HCT116 (cell line): ENCODE results near the gene TEKT4. TPM values are rescaled to one million over a fixed set of nuclear protein-coding genes. Genes with fewer than 3 reads are reported as not detected.

ENCODE experiments used
- ATAC-seq: fragments of 200-7000 bp; cut with Tn5 transposase; 2 replicates; pipeline ENCODE4 v1.9.1; 2020; ENCODE audit warnings: mild to moderate bottlenecking, moderate library complexity
- BruUV-seq: library from RNA; stranded (reverse); fragments of 400-500 nt; replicated peaks from 2 replicates; lab custom pipeline; 2021; lab: Mats Ljungman, UMichigan
- CTCF ChIA-PET: fragments of 300-600 bp; sonication (Branson Sonifier 250); formaldehyde crosslinking; loops from one replicate; lab custom pipeline; 2021; ENCODE audit warnings: antibody characterized with exemption; lab: Charles Lee
- POLR2A ChIA-PET: fragments of 300-600, 350-600 bp; sonication (Branson Sonifier 250); formaldehyde crosslinking; loops from one replicate; lab custom pipeline; 2021; ENCODE audit warnings: antibody characterized with exemption; lab: Charles Lee
- RAD21 ChIA-PET, 2 experiments: fragments of 300-600 bp; sonication (Branson Sonifier 250); formaldehyde crosslinking; loops; one replicate each; lab custom pipeline; 2023; ENCODE audit warnings: low total read pairs in 2 of 2; ENCODE audit not compliant: uncharacterized antibody in 2 of 2, unreplicated experiment in 2 of 2, low non-redundant PET in 1 of 2; lab: Charles Lee
- DNase-seq: peaks from one replicate; pipeline ENCODE4 v3.0.0-alpha.2; 2010; ENCODE audit warnings: low read depth, low spot score
- H2AFZ ChIP-seq: fragments of 200-600 bp; shearing (Covaris generic), sonication (generic); 2 replicates; pipeline ENCODE4 v1.6.1; 2017; ENCODE audit warnings: low read depth, mixed run types, mixed read lengths, antibody characterized with exemption, low read length; ENCODE audit not compliant: poor library complexity, severe bottlenecking
- H3K27ac ChIP-seq: 2 replicates; pipeline ENCODE4 v1.5.1; 2012; ENCODE audit warnings: low read depth, low read length
- H3K27me3 ChIP-seq: fragments of 200-600 bp; sonication (generic); 2 replicates; pipeline ENCODE4 v1.6.1; 2016; ENCODE audit warnings: mixed run types, low read length, mixed read lengths; ENCODE audit not compliant: insufficient read depth
- H3K36me3 ChIP-seq, 2 experiments: fragments of 200-500 bp in 1 of 2; fragments of 200-600 bp in 1 of 2; sonication (Bioruptor generic) in 1 of 2; sonication (generic) in 1 of 2; 2 replicates each; pipeline versions ENCODE4 v1.5.1 to v1.6.1; 2014 to 2016; ENCODE audit warnings: low read length in 2 of 2, inconsistent platforms in 1 of 2, mixed read lengths in 1 of 2, mixed run types in 1 of 2; ENCODE audit not compliant: insufficient read depth in 2 of 2, control insufficient read depth in 1 of 2
- H3K4me1 ChIP-seq, 2 experiments: fragments of 200-600 bp in 1 of 2; sonication (generic) in 1 of 2; 2 replicates each; pipeline versions ENCODE4 v1.5.1 to v1.6.1; 2012 to 2017; ENCODE audit warnings: low read length in 2 of 2, inconsistent platforms in 1 of 2, mild to moderate bottlenecking in 1 of 2, mixed read lengths in 1 of 2, mixed run types in 1 of 2, moderate library complexity in 1 of 2; ENCODE audit not compliant: insufficient read depth in 2 of 2, control insufficient read depth in 1 of 2
- H3K4me2 ChIP-seq: fragments of 200-600 bp; sonication (generic); 2 replicates; pipeline ENCODE4 v1.6.1; 2017; ENCODE audit warnings: mixed run types, low read length, mixed read lengths
- H3K4me3 ChIP-seq, 2 experiments: fragments of 200-600 bp in 1 of 2; sonication (generic) in 1 of 2; replicated peaks in 1 of 2; 2 replicates each; pipeline ENCODE4 v1.5.1; 2011 to 2016; ENCODE audit warnings: low read length in 2 of 2, control low read depth in 1 of 2, low read depth in 1 of 2, mild to moderate bottlenecking in 1 of 2, mixed read lengths in 1 of 2, mixed run types in 1 of 2
- H3K79me2 ChIP-seq: fragments of 200-600 bp; sonication (generic); 2 replicates; pipeline ENCODE4 v1.6.1; 2017; ENCODE audit warnings: mild to moderate bottlenecking, mixed run types, low read length, moderate library complexity, mixed read lengths; ENCODE audit not compliant: insufficient read depth
- H3K9ac ChIP-seq: fragments of 200-600 bp; sonication (generic); 2 replicates; pipeline ENCODE4 v1.6.1; 2016; ENCODE audit warnings: low read length, mixed read lengths
- H3K9me2 ChIP-seq: fragments of 200-600 bp; sonication (generic), shearing (Covaris generic); 2 replicates; pipeline ENCODE4 v1.6.1; 2017; ENCODE audit warnings: mixed run types, mild to moderate bottlenecking, moderate library complexity; ENCODE audit not compliant: insufficient read depth
- H3K9me3 ChIP-seq, 2 experiments: fragments of 200-500 bp in 1 of 2; fragments of 200-600 bp in 1 of 2; sonication (Bioruptor generic) in 1 of 2; sonication (generic) in 1 of 2; 2 replicates each; pipeline ENCODE4 v1.6.1; 2014 to 2017; ENCODE audit warnings: low read length in 2 of 2, mixed read lengths in 2 of 2, inconsistent platforms in 1 of 2, low read depth in 1 of 2, mild to moderate bottlenecking in 1 of 2, mixed run types in 1 of 2, moderate library complexity in 1 of 2; ENCODE audit not compliant: control insufficient read depth in 1 of 2, insufficient read depth in 1 of 2
- H4K20me1 ChIP-seq: fragments of 200-600 bp; sonication (generic), shearing (Covaris generic); 2 replicates; pipeline ENCODE4 v1.6.1; 2017; ENCODE audit warnings: mixed run types, mild to moderate bottlenecking, moderate library complexity; ENCODE audit not compliant: insufficient read depth
- EZH2 ChIP-seq: fragments of 200-600 bp; sonication (generic); IDR thresholded peaks from 2 replicates; pipeline ENCODE4 v1.6.1; 2017; ENCODE audit warnings: antibody characterized with exemption, mixed run types
- EZH2phosphoT487 ChIP-seq: fragments of 200-600 bp; IDR thresholded peaks from 2 replicates; pipeline ENCODE4 v1.6.1; 2018; ENCODE audit warnings: antibody characterized with exemption, borderline replicate concordance
- JUND ChIP-seq: IDR thresholded peaks from 2 replicates; pipeline ENCODE4 v1.6.1; 2012
- POLR2A ChIP-seq: IDR thresholded peaks from 2 replicates; pipeline ENCODE4 v1.7.0; 2011; ENCODE audit warnings: borderline replicate concordance; ENCODE audit not compliant: insufficient read depth, insufficient read length; ENCODE audit errors: extremely low read depth
- SP1 ChIP-seq: IDR thresholded peaks from 2 replicates; pipeline ENCODE4 v1.6.1; 2012; ENCODE audit warnings: low read depth
- TCF7L2 ChIP-seq: IDR thresholded peaks from 2 replicates; pipeline ENCODE4 v1.7.0; 2011; ENCODE audit warnings: borderline replicate concordance, inconsistent platforms; ENCODE audit not compliant: insufficient read depth, insufficient read length; ENCODE audit errors: extremely low read depth
- YY1 ChIP-seq: IDR thresholded peaks from 2 replicates; pipeline ENCODE4 v1.6.1; 2011; ENCODE audit warnings: low read length, low read depth, moderate library complexity, mild to moderate bottlenecking; ENCODE audit not compliant: insufficient replicate concordance; ENCODE audit errors: extremely low read depth
- ZBTB33 ChIP-seq: IDR thresholded peaks from 2 replicates; pipeline ENCODE4 v1.6.1; 2011; ENCODE audit warnings: mild to moderate bottlenecking, low read length, moderate library complexity; ENCODE audit not compliant: insufficient replicate concordance; ENCODE audit errors: extremely low read depth
- ZFX ChIP-seq: fragments of 450-650 bp; IDR thresholded peaks from 2 replicates; pipeline ENCODE4 v1.6.1; 2017
- intact Hi-C: fragments of 100-400 bp; cut with micrococcal nuclease; formaldehyde crosslinking; loops from 2 replicates; pipeline ENCODE4 v1.10.0; 2022
- total RNA-seq: library from RNA; stranded (reverse); gene quantifications from one replicate; pipeline ENCODE4 v1.2.1, GENCODE V29; 2021; ENCODE audit not compliant: unreplicated experiment
- TF ChIP-seq, protein P1 (sequence below), 3 experiments: fragments of 200-600 bp in 1 of 3; sonication (generic) in 1 of 3; IDR thresholded peaks in 2 of 3; conservative IDR thresholded peaks in 1 of 3; 2 replicates each; pipeline ENCODE4 v1.5.1; 2012 to 2017; ENCODE audit warnings: low read depth in 2 of 3, low read length in 2 of 3, antibody characterized with exemption in 1 of 3, borderline replicate concordance in 1 of 3, control low read depth in 1 of 3, mild to moderate bottlenecking in 1 of 3, mixed read lengths in 1 of 3, mixed run types in 1 of 3, moderate library complexity in 1 of 3; ENCODE audit not compliant: insufficient read depth in 1 of 3
- TF ChIP-seq, protein P2 (sequence below): IDR thresholded peaks from 2 replicates; pipeline ENCODE4 v1.6.1; 2012; ENCODE audit warnings: low read depth
- TF ChIP-seq, protein P3 (sequence below): IDR thresholded peaks from 2 replicates; pipeline ENCODE4 v1.6.1; 2012

TEKT4 gene
- total RNA-seq, 1 experiment from 2014 or later, result not detected

DNA sequence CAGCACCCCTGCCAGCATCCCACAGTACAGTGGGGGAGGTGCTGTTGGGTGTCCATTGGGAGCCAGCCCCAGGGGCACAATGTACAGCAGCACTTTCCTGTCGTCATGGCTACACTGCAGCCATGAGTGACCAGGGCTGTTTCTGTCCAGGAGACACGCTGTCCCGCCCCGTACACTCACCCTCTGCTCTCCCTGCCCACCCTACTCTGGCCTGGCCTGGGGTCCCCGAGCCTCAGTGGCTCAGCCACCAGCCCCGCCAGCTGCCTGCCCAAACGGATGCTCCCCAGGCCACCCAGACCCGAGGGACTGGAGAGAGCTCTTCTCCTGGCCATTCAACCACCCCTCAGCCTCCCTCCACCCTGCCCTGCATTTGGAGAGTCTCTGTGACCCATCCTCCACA, 9.3 kb downstream of the TEKT4 start:
- Histone ChIP-seq H3K4me3 (no peak overlapping the region), H3K27me3 (peaks cover 16% of the 10 kb centered on the region; the same call in 1 of the 2 replicates)

More for the DNA sequence above, 9.3 kb downstream of the TEKT4 start:
- no peak overlapping the region for H3K27ac ChIP-seq
- BruUV-seq, result no TSS peak
- intact Hi-C loops, result no loop called here
- TF ChIP-seq SP1, result no peak
- no peak for TF ChIP-seq ZBTB33
- no peak for TF ChIP-seq EZH2phosphoT487
- TF ChIP-seq JUND, result no peak
- no peak for TF ChIP-seq TCF7L2
- TF ChIP-seq, protein P1, sequence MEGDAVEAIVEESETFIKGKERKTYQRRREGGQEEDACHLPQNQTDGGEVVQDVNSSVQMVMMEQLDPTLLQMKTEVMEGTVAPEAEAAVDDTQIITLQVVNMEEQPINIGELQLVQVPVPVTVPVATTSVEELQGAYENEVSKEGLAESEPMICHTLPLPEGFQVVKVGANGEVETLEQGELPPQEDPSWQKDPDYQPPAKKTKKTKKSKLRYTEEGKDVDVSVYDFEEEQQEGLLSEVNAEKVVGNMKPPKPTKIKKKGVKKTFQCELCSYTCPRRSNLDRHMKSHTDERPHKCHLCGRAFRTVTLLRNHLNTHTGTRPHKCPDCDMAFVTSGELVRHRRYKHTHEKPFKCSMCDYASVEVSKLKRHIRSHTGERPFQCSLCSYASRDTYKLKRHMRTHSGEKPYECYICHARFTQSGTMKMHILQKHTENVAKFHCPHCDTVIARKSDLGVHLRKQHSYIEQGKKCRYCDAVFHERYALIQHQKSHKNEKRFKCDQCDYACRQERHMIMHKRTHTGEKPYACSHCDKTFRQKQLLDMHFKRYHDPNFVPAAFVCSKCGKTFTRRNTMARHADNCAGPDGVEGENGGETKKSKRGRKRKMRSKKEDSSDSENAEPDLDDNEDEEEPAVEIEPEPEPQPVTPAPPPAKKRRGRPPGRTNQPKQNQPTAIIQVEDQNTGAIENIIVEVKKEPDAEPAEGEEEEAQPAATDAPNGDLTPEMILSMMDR (IDR thresholded peaks at IDR 0.05 in 2 of 3, conservative IDR thresholded peaks at IDR 0.05 in 1 of 3; ENCODE audit: borderline replicate concordance in 1 of 3, insufficient read depth in 1 of 3, low read depth in 2 of 3, low read length in 2 of 3), result no peak
- TF ChIP-seq, protein P2, sequence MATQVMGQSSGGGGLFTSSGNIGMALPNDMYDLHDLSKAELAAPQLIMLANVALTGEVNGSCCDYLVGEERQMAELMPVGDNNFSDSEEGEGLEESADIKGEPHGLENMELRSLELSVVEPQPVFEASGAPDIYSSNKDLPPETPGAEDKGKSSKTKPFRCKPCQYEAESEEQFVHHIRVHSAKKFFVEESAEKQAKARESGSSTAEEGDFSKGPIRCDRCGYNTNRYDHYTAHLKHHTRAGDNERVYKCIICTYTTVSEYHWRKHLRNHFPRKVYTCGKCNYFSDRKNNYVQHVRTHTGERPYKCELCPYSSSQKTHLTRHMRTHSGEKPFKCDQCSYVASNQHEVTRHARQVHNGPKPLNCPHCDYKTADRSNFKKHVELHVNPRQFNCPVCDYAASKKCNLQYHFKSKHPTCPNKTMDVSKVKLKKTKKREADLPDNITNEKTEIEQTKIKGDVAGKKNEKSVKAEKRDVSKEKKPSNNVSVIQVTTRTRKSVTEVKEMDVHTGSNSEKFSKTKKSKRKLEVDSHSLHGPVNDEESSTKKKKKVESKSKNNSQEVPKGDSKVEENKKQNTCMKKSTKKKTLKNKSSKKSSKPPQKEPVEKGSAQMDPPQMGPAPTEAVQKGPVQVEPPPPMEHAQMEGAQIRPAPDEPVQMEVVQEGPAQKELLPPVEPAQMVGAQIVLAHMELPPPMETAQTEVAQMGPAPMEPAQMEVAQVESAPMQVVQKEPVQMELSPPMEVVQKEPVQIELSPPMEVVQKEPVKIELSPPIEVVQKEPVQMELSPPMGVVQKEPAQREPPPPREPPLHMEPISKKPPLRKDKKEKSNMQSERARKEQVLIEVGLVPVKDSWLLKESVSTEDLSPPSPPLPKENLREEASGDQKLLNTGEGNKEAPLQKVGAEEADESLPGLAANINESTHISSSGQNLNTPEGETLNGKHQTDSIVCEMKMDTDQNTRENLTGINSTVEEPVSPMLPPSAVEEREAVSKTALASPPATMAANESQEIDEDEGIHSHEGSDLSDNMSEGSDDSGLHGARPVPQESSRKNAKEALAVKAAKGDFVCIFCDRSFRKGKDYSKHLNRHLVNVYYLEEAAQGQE, result no peak
- TF ChIP-seq ZFX, result no peak
- no peak for TF ChIP-seq YY1
- no peak for TF ChIP-seq POLR2A
- TF ChIP-seq, protein P3, sequence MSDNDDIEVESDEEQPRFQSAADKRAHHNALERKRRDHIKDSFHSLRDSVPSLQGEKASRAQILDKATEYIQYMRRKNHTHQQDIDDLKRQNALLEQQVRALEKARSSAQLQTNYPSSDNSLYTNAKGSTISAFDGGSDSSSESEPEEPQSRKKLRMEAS, result no peak
- TF ChIP-seq EZH2, result no peak
- TF ChIP-seq, all 23 proteins: peak for 0
- DNase-seq, result no peak
- ChIA-PET RAD21 (no interaction called here), CTCF (no interaction called here), POLR2A (no interaction called here)
- no peak overlapping the region for H3K9ac ChIP-seq
- no peaks in the 10 kb centered on the region for H4K20me1 ChIP-seq
- H3K9me2 ChIP-seq, result no peaks in the 10 kb centered on the region
- H3K79me2 ChIP-seq, result no peaks in the 10 kb centered on the region
- no peaks in the 10 kb centered on the region for H3K4me1 ChIP-seq
- ATAC-seq, result no peak
- no peaks in the 10 kb centered on the region for H3K9me3 ChIP-seq
- H3K36me3 ChIP-seq, result no peaks in the 10 kb centered on the region
- H2AFZ ChIP-seq, result no peak overlapping the region
- H3K4me2 ChIP-seq, result no peak overlapping the region
